ENCODE data around the gene LHX3.

Gene LHX3

DNA sequence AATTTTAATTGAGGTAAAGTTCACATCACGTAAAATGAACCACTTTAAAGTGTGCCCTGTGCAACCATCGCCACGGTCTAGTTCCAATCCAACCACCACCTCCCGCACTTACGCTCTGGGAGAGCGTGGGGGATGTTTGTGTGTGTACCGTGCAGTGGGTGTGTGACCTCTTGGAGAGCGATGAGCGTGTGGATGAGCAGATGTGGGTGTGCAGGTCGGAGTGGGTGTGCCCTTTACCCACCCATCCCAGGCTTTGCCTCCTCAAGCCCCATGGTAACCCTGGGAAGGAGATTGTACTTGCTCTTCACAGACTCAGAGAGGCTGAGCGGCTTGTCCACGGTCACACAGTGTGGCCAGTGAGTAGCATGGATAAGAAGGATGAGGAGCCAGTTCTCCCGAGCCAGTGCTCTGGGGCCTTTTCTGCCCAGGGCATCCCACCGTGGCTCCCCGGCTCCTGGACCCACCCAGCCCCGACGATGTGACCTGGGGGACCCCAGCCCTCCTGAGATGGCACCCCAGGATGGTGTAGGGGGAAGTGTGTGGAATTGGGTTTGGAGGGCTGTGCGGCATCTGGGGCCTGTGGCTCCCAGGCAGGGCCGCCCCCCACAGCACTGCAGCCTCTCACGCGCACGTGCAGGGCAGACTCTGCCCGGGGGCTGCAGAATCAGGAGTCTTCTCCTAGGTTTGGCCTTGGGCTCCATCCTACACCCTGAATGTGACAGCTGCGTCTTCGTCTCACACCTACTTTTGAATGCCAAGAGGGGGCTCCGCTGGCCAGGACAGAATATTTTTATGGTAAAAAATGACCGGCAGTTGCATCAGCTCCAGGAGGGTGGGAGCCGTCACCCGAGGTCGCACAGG lies 13.6 kb downstream of the LHX3 start:
- no peak for DNase-seq

DNA sequence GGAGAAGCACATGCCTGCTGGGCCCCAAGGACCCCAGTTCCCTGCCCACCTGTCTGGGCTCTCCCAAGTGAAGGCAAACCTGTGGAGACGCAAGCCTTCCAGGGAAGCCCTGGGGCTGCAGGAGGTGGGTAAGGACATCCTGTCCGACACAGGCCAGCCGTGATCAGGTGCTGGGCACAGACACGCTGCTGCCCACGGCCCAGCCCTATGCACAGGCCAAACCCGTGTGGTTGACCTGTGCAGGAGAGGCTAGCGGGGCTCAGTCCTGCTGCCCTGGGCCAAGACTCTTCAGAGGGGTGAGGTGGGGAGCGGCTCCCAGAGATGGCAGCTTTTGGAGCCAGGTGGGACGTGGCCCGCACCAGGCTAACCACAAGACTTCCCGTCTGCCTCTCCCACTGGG lies 14.3 kb downstream of the LHX3 start:
- DNase-seq, result no peak

DNA sequence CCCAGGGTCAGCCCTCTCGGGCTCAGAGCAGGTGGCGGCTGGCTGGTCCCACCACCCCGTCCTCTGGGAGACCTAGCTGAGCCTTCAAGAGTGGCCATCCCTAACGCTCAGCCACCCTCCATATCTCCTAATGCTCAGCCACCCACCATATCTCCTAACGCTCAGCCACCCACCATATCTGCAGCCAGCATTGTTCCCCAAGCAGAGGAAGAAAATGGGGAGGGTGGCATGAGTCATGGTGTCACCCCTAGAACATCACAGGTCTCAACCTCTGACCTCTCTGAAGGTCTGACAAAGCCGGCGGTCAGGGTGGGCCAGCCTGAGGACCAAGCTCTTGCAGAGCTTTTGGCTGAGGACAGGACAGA lies 14.7 kb downstream of the LHX3 start:
- DNase-seq, result no peak

DNA sequence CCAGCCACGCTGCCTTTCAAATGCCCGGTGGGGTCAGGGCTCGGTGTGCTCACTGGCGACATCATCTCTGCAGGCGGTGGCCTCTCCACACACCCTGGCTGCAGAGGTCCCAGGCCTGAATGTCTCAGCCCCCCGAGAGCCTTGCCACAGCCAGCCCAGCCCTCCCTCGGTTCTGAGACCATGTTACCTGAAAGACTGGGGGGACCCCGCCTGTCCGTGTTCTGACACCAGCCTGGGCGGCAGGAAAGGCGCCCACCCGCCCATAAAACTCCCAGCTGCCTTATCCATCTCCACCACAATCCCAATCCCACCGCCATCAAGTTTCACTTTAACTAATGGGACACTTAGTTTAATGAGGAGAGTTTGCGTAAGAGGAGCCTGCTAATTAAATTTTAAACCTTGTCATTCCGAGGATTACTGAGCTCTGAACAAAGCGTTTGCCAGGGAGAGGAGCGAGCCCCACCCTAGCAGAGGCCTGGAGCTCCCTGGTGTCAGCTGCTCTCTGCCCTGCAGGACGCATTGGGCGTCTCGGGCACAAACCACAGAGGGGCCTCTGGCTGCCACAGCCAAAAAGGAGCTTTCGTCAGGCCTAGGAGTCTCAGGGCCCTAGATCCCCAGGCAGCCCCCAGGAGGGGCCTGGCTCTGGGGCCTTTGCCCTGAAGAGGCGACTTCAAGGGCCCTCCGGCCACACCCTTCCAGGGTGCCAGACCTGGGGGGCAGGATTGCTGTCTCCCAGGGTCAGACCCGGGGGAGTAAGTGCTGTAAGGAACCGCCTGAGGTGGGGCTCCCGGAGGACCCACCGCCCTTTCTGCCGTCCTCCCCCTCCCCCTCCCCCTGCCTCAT lies 15.3 kb downstream of the LHX3 start:
- DNase-seq, result no peak

DNA sequence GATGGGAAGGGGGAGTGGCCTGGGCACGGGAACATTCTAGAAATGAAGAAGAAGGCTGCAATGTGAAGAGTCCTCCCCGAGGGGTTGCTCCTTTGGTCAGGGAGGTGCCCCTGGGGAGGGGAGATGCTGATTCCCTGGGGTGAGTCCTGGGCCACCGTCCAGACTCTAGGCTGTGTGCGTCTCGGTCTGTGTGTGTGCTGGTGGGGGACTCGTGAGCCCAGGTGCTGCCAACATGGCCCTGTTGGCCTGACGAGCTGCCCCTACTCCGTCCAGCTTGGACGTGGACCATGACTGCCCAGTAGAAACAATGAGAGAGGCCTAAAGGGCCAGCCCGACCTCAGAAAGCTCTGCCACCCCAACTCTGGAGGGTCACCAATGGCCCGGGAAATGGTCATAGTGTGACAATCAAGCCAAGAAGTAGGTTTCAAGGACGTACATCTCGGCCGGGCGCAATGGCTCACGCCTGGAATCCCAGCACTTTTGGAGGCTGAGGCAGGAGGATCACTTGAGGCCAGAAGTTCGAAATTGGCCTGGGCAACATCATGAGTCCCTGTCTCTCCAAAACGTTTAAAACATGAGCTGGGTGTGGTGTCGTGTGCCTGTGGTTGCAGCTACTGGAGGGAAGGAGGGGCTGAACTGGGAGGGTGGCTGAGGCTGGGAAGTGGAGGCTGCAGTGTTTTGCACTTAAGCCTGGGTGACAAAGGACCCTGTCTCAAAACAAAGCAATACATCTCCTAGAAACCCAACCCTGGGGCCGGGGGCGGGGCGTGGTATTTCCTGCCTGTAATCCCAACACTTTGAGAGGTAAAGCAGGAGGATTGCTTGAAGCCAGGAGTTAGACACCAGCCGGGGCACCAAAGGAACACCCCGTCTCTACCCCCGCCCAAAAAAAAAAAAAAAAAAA lies 17.0 kb downstream of the LHX3 start:
- no peak for DNase-seq

DNA sequence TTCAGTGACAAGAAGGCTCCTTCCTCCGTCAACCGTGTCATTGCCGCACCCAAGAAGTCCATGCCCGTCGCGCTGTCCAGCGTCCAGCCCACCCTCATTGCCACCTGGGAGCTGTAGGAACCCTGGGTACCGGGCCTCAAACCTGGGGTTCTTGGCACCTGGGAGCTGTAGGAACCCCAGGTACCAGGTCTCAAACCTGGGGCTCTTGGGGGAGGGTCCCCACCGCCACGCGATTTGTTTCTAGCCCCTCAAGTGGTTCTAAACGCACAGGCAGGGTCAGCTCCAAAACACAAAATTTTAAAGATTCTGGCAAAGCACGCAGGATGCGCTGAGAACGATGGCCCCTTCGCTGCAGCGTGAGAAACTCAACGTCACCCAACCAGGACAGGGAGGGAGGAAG lies 17.7 kb downstream of the LHX3 start:
- DNase-seq, result no peak

DNA sequence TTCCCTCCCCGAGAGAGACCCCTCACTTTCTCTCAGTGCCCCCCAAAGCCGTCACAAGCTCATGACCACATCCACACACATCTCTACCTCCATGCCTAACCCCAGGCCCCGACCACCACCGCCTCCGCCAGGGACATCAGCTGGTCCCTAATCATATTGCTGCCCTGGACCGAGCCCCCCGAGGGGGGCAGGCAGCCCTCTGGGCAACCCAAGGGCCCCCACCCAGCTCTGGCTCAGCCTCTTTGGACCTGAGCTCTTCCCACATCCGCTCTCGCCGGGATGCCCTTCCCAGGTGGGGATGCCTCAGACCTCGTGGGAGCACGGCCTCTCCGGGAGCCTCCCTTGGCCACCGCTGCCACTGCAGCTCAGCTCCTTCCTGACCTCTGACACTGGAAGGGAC lies 18.5 kb downstream of the LHX3 start:
- DNase-seq, result no peak

DNA sequence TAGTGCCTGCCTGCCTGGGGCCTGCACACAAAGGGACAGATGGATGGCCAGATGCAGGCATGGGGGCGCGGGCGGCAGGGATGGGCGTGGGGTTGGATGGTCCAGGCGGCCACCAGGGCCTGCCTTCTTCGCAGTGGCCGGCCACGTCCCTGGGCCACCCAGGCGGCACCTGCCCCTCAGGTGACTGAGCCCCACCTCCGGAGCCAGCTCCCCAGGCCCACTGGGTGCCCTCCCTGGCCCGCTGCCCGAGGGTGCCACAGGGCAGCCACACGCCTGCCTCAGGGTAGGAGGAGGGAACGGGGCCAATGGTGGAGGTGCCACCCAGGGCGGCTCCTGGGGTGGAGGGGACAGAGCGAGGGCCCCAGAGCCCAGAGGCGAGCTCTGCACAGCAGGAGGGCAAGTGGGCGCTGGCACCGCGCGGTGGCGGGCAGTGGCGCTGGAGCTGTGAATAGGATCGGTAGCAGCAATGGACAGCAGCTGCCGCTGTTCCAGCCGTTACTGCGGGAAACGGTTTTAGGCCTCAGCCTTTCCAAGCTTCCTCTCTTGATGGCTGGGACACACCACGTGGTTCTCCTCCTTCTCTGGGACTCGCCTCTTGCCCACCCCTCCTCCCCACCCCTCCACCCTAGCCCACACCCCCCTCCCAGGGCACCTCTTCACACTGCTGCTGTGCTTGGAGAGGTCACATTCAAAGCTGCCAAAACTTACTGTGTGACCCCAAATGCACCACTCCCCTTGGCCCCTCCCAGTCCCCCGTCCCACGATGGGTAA lies 19.1 kb downstream of the LHX3 start:
- DNase-seq, result no peak

DNA sequence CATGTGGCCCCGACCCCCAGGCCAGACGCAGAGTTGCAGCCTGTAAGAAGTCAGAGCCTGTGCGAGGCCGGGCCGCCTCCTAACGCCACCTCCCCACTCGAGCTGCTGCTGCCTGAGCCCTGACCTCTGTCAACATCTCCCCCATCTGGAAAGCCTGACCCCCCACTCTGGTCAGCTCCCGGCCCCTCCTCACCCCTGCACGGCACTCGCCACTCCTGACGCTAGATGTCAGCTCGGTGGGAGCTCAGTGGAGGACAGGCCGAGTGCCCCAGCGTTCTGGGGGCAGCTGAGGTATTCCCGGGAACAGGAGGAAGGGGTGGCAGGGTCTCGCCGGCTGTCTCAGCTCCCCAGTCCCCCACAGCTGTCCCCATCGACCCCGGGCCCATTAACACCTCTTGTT lies 19.9 kb downstream of the LHX3 start:
- no peak for DNase-seq

DNA sequence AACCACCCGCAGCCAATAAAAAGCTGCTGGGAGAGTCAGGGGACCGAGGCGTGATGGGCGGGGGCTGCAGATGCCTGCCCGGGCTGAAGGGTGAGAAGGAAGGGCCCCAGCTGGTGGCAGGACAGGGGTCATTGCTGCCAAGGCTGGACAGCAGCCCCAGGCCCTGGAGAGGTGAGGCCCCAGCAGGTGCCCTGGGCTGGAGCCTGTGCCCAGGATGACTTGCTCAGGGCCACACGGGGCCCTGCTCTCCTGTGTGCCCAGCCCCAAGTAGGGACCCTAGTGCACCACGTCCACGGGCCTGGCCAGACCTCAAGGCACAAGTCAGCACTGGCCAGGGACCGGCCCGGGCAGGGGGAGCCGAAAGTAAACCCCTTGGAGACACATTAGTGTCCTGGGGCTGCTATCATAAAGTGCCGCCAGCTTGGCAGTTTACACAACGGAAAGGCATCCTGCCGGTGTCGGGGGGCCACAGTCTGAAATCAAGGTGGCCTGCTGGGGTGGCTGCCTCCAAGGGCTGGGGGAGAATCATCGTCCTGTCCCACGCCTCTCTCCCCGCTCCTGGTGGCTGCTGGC lies 22.0 kb downstream of the LHX3 start:
- no peak for DNase-seq

DNA sequence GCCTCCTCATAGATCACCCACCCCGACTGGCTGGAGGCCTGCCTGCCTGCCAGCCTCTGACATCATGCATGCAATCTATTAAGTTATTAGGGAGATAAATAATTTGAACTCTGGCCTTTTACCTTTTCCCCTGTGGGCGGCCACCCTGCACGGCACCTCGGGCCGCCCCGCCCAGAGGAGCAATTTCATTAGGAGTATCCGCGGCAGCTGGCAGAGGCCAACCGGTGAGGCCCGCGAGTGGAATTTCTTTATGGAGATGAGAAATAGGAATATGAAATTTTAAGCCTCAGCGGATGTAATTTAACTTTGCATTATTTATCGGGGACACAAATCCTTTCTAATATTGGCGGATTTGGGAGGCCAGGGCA lies 22.5 kb downstream of the LHX3 start:
- DNase-seq, result no peak

DNA sequence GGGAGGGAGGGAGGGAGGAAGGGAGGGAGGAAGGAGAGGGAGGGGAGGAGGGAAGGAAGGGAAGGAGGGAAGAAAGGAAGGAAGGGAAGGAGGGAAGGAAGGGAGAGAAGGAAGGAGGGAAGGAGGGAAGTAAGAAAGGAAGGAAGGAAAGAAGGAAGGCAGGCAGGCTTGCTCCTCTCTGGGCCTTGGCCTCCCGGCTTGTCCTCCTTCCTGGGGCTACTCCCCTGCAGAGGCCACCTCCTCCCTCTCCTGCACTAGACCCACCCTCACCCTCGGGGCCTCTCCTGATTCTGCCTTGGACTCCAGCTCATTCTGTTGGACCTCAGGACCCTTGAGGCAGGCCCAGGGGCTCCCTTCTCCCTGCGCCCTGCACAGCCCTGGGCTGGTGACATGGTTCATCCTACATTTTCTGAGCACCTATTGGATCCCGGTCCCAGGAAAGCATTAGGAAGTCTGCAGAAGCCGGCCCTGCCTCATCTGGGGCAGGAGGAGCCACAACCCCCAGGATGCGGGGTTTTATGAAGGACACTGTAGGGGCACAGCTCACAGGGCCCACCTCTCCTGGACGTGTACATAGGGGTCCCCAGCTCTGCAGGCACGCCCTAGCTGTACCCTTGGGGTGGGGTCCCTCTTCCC lies 23.0 kb downstream of the LHX3 start:
- DNase-seq, result no peak

DNA sequence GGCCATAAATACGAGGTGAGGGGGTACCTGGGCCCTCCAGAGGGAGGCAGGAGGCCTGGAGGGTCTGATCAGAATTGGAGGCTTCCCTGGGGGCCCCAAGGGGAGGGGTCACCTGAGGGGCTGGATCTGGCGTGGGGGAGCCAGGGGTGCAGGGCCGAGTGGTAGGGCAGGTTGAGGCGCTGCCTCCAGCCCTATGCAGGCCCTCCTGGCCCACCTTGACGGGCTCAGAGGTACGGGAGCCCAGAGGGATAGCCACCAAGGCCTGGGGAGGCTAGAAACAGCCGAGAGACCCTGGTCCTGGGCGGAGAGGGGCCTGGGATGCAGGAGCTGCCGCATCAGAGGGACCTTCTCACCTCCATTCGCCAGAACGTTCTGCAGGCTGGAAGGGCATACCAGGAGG lies 24.3 kb downstream of the LHX3 start:
- no peak for DNase-seq

DNA sequence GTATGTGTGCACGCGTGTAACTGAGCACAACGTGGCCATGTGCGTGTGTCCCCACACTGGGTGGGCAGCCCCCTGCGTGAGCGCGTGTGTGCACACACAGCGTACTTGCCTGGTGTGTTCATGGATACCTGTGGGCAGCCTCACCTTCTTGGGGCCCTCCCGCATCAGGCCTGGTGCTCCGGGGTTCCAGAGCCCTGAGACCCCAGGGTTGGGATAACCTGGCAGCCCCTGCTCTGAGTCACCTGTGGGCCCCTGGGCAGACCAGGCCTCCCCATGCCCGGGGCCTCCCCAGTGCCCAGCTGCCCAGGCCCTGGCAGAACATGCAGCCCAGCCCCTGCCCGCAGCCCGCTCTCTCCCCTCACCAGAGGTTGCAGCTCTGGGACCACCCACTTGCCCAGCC lies 25.2 kb downstream of the LHX3 start:
- no peak for DNase-seq

DNA sequence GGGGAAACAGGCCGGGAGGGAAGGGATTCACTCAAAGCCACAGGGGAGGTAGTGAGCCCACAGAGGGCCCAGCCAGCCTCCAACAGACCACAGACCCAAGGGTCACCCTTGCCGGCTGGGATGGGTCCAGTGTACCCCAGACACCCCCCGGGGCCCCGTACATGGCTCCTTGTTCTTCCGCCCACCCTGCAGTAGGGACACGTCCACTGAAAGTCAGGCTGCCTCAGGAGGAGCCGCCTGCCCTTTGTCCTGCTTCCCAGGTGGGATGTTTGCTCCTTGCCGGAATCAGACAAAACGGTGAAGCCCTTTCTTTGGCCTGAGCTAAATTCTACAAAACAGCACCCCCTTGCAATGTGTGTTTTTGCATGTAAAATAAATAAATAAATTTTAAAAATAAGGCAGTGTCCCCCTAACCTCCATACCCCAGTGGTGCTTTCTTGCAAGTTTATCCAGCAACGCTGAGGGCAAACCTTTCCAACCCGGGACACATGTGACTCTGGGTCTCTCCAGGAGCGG lies 25.8 kb downstream of the LHX3 start:
- DNase-seq, result no peak

DNA sequence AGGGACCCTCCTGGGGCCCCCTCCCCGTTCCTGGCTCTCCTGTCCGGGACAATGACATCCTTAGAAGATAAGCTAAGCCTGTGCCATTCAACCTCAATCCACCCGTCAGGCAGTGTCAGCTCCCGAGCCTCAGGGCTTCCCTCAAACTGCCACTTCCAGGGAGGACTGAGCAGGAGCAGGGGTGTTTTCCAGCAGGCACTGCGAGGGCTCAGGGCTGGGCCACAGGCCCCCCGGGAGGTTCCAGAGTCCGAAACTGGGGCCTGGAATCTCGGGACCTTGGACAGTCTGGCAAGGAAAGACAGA lies 26.2 kb downstream of the LHX3 start:
- no peak for DNase-seq

DNA sequence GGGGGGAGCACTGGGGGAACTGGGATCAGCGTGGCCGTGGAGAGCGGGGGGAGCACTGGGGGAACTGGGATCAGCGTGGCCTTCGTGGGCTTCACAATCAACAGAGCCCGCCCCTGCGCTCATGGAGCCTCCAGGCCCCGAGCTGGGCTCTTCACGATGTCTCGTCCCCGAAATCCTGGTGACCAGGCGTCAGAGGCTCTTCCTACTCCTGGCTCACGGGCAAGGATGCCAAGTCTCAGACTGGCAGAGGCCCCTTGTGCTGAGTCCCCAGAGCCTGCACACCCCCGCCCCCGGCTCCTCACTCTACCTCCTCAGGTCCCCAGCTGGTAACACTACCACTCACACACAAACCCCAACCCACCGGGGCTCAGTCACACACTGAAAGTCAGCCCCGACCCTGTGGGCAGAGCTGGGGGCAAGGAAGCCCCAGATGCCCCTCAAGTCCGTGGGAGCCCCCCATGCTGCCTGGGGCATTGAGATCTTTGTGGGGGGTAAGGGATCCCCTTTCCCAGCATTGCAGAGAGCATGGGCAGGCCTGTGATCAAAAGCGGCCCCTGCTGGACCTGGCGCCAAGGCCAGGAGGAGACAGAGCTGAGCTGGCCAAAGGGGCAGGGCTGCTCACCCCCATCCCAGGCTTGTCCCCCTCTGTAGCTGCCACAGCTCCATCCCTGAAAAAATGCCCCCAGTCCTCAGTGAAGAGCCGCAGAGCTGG lies 26.7 kb downstream of the LHX3 start:
- no peak for DNase-seq

DNA sequence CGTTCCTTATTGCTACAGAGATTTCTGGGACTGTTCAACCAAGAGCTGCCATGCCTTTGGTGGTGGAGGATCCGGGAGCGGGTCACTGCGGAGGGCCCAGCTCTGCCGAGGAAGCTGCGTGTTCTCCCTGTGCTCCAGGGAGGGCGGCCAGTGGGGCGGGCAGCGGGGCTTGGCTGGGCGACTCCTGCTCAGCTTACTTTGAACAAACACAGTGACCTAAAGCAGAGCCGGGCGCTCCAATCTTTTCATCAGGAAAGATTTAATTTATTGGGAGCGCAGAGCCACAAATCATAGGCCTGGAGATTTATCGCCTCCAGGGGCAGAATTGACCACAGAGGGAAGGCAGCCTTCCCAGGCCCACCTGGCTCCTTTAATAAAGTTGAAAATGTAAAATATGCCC lies 27.7 kb downstream of the LHX3 start:
- DNase-seq, result no peak

DNA sequence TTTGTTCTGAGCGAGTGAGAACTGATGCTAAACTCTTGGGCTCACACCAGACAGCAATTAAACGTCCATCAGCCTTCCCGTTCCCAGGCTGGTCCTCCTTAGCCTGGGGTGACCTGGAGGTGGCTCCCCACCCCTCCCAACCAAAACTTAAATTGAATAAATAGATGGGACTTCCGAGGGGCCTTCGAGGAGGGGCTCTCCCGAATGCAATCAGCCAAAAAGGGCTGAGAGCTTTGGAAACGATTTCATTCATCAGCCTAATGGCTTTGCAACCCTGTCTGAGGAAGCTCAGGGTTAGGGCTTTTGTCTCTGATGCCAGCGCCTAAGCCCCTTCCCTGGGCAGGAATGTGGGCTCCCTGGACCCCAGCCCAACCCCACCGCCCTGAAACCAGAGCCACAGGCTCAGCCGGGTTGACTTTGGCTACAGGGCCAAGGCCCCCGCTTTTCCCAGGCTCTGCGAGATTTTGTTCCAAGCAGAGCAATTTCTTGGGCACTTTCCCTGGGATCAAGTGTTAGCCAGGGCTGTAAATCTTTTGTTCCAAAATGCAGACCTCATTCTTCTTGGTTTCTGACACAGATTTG lies 29.2 kb downstream of the LHX3 start:
- no peak for DNase-seq

DNA sequence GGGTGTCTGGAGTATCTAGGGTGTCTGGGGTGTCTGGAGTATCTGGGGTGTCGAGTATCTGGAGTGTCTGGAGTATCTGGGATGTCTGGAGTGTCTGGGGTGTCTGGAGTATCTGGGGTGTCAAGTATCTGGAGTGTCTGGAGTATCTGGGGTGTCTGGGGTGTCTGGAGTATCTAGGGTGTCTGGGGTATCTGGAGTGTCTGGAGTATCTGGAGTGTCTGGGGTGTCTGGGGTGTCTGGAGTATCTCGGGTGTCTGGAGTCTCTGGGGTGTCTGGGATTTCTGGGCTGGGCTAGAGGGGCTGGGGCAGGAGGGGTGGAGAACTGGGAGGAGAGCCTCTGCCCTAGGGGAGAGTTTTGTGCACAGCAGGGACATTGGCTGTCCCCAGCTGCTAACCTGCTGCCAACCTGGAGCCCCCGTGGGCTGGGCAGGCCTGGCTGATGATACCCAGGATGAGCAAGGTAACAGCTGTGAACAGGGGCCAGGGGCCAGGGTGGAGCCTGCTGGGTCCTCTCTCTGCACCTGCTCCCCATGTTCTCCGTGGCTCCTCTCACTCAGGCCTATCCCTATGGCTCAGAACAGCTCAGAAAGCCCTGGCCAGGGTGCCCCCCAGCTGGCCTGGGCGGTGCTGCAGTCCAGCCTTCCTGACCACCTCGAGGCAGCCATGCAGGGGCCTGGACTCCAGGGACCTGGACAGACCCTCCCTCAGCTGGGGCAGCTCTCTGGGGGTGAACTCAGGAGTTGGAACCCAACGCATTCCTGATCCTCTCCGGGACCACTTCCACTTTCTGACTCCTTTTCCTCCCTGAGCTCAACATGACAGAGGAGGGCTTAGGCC lies 29.9 kb downstream of the LHX3 start:
- no peak for DNase-seq
